ENCODE measurements around the gene MYO1D. TPM values are rescaled to one million over a fixed set of nuclear protein-coding genes. Genes with fewer than 3 reads are reported as not detected.

The MYO1D gene
- total RNA-seq, 2 donors from 2014 or later: 14.7 to 22.6 TPM

DNA sequence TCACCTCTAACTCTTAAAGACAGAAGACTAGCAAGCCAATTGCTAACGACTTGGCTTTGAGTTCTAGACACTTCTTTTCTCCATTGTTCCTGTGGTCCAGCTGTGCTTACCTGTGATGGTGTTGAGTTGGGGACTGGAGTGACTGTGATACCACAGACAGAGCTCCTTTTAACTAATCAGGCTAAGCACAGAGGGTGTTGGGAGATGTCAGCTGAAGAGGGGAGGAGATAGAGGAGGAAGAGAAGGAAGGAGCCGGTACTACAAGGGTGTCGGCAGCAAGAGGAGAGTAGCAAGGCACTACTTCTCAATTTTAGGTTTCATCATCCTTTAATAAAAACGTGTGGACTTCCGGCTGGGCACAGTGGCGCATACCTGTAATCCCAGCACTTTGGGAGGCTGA, 5.1 kb upstream of the MYO1D start:
- Mint-ChIP-seq H3K27me3 (ENCODE audit: low read depth) (peaks cover 42% of the 10 kb centered on the region), H3K4me3 (peak overlapping the region in 1 of 2 donors; percentile 16), H3K36me3 (ENCODE audit: insufficient read depth in 2 of 2) (no peaks in the 10 kb centered on the region), H3K27ac (no peak overlapping the region), H3K4me1 (ENCODE audit: low read depth) (peaks cover 25% of the 10 kb centered on the region), H3K9me3 (no peaks in the 10 kb centered on the region)
- DNase-seq (no peak), ATAC-seq (replicated peaks in 1 of 2) (no peak)

DNA sequence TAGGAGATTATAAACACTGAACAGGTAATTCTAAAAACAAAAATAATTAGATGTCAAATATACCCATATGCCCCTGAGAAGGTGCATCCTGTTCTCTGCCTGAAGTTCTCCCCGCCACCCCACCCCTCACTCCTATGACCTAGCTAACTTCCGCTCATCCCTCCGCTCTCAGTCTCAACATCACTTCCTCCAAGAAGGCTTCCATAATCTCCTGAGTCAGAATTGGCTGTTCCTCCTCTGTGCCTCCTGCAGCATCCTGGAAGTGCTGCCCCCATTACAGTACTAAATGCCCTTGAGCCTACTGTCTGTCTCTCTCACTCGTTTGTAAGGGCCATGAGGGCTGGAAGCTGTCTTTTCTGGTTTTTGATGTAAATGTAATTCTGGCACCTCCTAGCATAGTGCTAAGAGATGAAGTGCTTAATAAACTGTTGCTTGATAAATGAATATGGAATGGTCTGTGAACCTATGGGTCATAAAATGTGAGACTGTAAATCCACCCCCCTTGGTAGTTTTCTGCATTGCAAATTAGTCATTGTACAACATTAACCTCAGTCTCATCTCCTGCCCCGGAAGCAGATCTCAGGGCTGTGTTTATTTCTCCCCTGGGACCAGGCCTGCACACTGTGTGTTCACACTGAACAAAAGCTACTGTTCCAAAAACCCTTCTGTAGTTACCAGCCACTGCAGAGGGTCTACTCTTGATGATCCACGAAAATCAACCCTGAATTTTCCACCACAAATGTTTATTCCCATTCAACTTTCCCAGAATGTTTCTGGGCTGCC, 3.9 kb upstream of the MYO1D start:
- Mint-ChIP-seq H3K9me3 (no peaks in the 10 kb centered on the region), H3K27me3 (ENCODE audit: low read depth) (peaks cover 40% of the 10 kb centered on the region), H3K4me1 (ENCODE audit: low read depth) (peaks cover 29% of the 10 kb centered on the region), H3K36me3 (ENCODE audit: insufficient read depth in 2 of 2) (peaks cover 0 to 2% of the 10 kb centered on the region in 2 donors), H3K4me3 (no peak overlapping the region), H3K27ac (no peak overlapping the region)
- ATAC-seq (replicated peaks in 1 of 2) (no peak), DNase-seq (no peak)

DNA sequence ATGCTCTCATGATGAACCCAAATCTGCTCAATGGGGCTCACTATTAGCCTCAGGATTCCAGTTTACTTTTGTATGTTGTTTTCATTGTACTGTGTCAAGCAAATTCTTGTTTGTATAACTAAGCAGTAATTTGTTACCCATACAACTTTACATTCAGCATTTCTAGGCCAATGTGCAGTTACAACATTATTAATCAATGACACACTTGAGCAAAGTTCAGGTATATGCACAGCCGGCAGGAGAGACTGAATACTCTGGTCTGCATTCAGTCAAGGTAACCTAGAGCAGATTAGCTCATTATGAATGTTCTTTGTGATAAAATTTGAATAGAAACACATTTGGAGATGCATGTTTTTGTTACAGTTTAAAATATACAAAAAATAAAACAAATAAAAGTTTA, 2.2 kb upstream of the MYO1D start:
- no peak overlapping the region for H3K4me3 Mint-ChIP-seq
- ATAC-seq (replicated peaks in 1 of 2) (no peak), DNase-seq (no peak)
- H3K27ac Mint-ChIP-seq: no peak overlapping the region
- H3K36me3 Mint-ChIP-seq (ENCODE audit: insufficient read depth in 2 of 2): peaks cover 0 to 3% of the 10 kb centered on the region in 2 donors
- peaks cover 31% of the 10 kb centered on the region for H3K4me1 Mint-ChIP-seq (ENCODE audit: low read depth)
- H3K9me3 Mint-ChIP-seq: no peaks in the 10 kb centered on the region
- H3K27me3 Mint-ChIP-seq (ENCODE audit: low read depth): peaks cover 24% of the 10 kb centered on the region

DNA sequence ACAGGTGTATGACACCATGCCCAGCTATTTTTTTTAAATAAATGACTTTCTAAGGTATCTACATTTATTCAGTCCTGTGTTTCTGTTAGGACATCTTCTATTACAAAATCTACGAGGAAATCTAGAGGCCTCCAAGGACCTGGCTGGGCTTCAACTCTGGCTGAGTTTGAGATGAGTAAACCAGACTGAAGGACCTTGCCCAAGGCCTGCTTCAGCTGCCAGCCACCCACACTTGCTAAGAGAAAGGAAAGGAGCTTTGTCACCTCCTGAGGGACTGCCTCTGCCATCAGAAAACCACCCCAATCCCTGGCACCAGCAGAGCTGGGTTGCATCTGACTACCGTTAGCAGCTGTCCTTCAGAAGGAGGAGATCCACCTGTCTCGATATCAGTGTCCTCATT, 1.3 kb upstream of the MYO1D start:
- Mint-ChIP-seq H3K9me3 (no peaks in the 10 kb centered on the region), H3K27me3 (ENCODE audit: low read depth) (peaks cover 18% of the 10 kb centered on the region), H3K36me3 (ENCODE audit: insufficient read depth in 2 of 2) (peaks cover 0 to 3% of the 10 kb centered on the region in 2 donors), H3K4me3 (peak overlapping the region in 1 of 2 donors; percentile 23), H3K4me1 (ENCODE audit: low read depth) (peaks cover 31% of the 10 kb centered on the region), H3K27ac (no peak overlapping the region)
- ATAC-seq (replicated peaks in 1 of 2) (no peak), DNase-seq (no peak)

DNA sequence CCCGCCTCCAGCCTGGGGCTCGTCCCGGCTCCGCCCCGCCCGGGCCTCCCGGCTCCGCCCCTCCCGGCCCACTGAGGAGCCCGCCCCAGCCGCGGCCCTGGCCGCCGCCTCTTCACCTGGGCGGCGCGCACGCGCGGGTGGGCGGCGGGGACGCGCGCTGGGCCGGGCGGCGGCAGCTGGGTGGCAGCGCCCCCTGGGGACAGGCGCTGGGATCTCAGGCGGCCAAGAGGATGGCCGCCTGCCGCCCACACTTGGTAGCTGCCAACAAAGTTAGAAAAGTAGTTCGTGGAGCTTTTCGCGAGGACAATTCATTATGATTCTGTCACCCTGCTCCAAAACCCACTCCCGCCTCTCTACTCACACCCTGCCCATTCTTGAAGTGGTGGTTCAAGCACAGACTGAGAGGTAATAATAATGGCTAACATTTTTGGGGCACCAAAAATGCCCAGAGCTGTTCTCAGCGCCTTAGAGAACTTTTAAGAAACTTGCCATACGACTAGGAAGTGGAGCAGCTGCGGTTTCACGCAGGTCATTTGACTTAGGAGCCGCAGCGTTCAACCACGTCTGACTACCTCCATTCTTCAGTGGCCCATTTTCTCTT, 340 bp upstream of the MYO1D start:
- DNase-seq: peak; percentile 95 to 99

DNA sequence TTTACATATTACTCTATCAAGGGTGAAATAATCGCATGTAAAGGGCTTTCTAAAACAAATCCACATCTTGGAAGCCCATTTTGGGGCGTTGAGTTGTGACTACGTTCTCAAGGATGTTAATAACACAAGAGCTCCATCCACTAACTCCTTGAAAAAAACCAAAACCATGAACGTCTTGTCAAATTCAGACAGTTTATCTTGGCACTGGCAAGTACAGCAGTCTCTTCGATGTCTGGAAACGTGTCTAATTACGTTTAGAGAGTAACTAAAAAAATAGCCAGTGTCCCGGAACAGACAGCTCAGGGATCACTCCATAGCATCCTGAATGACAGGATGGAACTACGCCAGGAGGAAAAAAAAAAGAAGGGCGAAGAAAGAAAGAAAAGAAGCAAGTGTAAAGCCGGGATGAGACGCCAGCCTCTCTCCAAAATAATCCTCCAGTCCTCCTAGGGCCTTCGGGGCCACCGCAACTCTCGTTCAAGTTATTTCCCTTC, 954 bp downstream of the MYO1D start:
- Mint-ChIP-seq H3K4me3 (peak overlapping the region; percentile 92 to 94), H3K4me1 (ENCODE audit: low read depth) (peaks cover 15% of the 10 kb centered on the region), H3K9me3 (no peaks in the 10 kb centered on the region), H3K27ac (peak overlapping the region; percentile 54), H3K27me3 (ENCODE audit: low read depth) (peaks cover 8% of the 10 kb centered on the region), H3K36me3 (ENCODE audit: insufficient read depth in 2 of 2) (peaks cover 0 to 3% of the 10 kb centered on the region in 2 donors)
- DNase-seq (no peak), ATAC-seq (replicated peaks in 1 of 2) (no peak)

More for the DNA sequence above, 340 bp upstream of the MYO1D start:
- peaks cover 22% of the 10 kb centered on the region for H3K4me1 Mint-ChIP-seq (ENCODE audit: low read depth)
- ATAC-seq (replicated peaks in 1 of 2): peak; percentile 97
- no peaks in the 10 kb centered on the region for H3K9me3 Mint-ChIP-seq
- peaks cover 0 to 3% of the 10 kb centered on the region in 2 donors for H3K36me3 Mint-ChIP-seq (ENCODE audit: insufficient read depth in 2 of 2)
- H3K27me3 Mint-ChIP-seq (ENCODE audit: low read depth): peaks cover 18% of the 10 kb centered on the region
- H3K4me3 Mint-ChIP-seq: peak overlapping the region; percentile 60 to 79
- H3K27ac Mint-ChIP-seq: peak overlapping the region; percentile 67

DNA sequence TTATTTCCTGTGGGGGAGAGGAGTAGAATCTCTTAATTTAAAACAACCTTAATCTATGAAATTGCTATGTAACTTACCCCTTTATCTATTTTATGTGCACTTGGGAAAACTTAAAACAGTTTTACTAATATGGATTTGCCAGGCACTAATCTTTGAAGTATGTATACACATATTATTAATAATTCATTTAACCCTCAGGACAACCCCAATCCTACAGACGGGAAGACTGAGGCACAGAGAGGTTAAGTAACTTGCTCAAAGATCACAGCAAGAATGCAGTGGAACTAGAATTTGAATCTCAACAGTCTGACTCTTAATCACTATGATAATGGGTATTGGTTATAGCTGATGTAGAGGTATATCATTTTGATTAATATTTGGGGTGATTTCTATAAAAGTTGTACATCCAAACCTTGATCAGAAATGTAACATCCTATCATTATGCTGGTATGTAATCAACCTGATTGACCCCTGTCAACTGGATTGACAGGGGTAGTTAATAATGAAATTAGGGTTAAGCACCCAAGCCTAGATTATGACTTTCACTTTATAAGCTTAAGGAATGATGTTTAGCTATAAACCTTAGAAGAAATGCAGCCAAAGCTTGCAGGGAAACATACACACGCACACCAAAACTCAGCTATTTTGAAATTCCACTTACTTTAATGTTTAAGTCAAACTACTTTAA, 1.6 kb downstream of the MYO1D start:
- no peaks in the 10 kb centered on the region for H3K9me3 Mint-ChIP-seq
- peak overlapping the region; percentile 54 for H3K27ac Mint-ChIP-seq
- peaks cover 0 to 3% of the 10 kb centered on the region in 2 donors for H3K36me3 Mint-ChIP-seq (ENCODE audit: insufficient read depth in 2 of 2)
- peak overlapping the region; percentile 92 to 94 for H3K4me3 Mint-ChIP-seq
- ATAC-seq (replicated peaks in 1 of 2) (no peak), DNase-seq (no peak)
- H3K27me3 Mint-ChIP-seq (ENCODE audit: low read depth): peaks cover 5% of the 10 kb centered on the region
- peaks cover 11% of the 10 kb centered on the region for H3K4me1 Mint-ChIP-seq (ENCODE audit: low read depth)

DNA sequence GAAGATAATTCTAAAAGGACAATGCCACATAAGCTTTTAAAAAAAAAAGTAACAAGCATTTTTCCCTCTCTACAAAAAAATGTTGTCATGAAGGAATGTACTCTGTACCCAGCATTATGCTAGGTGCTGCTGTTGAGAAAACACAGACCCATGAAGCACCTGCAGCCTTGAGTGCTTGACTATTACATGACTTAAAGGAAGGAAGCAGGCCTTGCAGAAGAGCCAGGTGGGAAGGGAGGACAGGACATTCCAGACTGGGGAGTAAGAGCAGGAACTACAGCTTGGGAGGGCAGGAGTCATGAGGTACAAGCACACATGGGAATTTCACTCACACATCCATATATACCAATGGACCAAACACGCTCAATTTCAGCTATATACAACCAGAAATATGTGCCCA, 3.8 kb downstream of the MYO1D start:
- DNase-seq (no peak), ATAC-seq (replicated peaks in 1 of 2) (no peak)
- Mint-ChIP-seq H3K4me3 (no peak overlapping the region), H3K9me3 (no peaks in the 10 kb centered on the region), H3K36me3 (ENCODE audit: insufficient read depth in 2 of 2) (peaks cover 0 to 3% of the 10 kb centered on the region in 2 donors), H3K4me1 (ENCODE audit: low read depth) (peaks cover 11% of the 10 kb centered on the region), H3K27ac (no peak overlapping the region), H3K27me3 (ENCODE audit: low read depth) (no peaks in the 10 kb centered on the region)

DNA sequence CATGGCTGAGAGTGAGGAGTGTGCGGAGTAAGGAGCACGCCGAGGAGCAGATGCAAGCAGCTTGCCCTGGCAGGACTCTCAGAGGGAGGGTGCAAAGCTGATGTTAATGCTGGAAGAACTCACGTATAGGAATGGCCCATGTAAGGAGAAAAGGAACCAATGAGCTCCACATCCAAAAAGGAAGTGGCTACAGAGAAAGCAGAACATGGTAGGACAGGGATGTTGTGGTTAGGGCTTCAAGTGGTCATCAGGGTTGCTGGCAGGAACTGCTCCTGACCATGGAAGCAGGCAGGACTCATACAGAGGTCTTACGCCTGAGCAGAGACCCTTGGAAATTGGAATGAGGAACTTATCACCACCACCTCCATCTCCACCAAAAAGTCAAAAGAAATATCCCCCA, 5.2 kb downstream of the MYO1D start:
- H3K36me3 Mint-ChIP-seq (ENCODE audit: insufficient read depth in 2 of 2): peaks cover 0 to 3% of the 10 kb centered on the region in 2 donors
- H3K27me3 Mint-ChIP-seq (ENCODE audit: low read depth): no peaks in the 10 kb centered on the region
- DNase-seq (no peak), ATAC-seq (replicated peaks in 1 of 2) (no peak)
- H3K4me3 Mint-ChIP-seq: no peak overlapping the region
- H3K4me1 Mint-ChIP-seq (ENCODE audit: low read depth): peaks cover 6% of the 10 kb centered on the region
- no peaks in the 10 kb centered on the region for H3K9me3 Mint-ChIP-seq
- H3K27ac Mint-ChIP-seq: no peak overlapping the region

DNA sequence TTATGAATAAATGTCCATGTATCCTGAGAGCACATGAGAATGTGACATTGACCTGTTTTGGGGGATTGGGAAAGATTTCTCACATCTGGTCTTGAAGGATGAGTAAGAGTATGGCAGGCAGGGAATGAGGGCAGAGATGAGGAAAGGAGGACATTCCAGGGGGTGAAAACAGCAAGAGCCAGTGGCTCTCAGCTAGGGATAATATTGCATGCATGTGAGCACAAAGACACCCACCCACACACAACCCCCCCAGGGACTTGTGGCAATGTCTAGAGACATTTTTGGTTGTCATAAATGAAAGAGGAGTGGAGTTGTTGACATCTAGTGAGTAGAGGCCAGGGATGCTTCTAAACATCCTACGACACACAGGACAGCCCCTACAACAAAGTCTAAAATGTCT, 6.0 kb downstream of the MYO1D start:
- no peak for DNase-seq
- ATAC-seq (replicated peaks in 1 of 2): no peak
- Mint-ChIP-seq H3K9me3 (no peaks in the 10 kb centered on the region), H3K36me3 (ENCODE audit: insufficient read depth in 2 of 2) (peaks cover 0 to 1% of the 10 kb centered on the region in 2 donors), H3K27ac (no peak overlapping the region), H3K27me3 (ENCODE audit: low read depth) (no peaks in the 10 kb centered on the region), H3K4me1 (ENCODE audit: low read depth) (peaks cover 3% of the 10 kb centered on the region), H3K4me3 (no peak overlapping the region)

DNA sequence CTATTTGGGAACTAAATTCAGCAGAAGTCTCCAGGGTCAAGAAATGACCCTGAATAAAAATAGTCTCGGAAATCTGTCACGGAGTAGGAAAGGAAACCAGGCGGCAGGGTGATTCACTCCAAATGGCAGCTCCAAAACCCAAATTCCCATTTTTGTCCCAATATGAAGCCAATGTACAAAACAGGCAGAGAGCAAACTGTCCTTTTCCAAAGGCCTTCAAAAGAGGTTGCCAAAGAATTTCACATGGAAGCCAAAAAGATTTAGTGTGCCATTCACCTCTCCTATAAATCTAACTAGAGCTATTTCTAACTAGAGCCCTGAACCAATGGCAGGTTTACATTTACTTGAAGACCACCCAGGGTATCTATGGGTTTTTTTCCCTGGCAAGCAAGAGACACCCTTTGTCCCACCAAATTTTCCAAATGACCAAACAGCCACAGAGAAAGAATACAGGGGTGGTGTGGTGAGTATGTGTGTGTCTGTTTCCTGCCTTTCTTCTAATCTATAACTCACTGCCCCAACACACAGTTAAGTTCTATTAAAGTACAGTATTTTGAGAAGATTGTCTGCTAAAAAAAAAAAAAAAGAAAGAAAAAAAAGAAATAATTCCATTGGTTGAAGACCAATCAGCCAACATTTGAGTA, 6.8 kb downstream of the MYO1D start:
- Mint-ChIP-seq H3K27me3 (ENCODE audit: low read depth) (peaks cover 5% of the 10 kb centered on the region), H3K27ac (no peak overlapping the region), H3K36me3 (ENCODE audit: insufficient read depth in 2 of 2) (no peaks in the 10 kb centered on the region), H3K9me3 (no peaks in the 10 kb centered on the region), H3K4me3 (no peak overlapping the region), H3K4me1 (ENCODE audit: low read depth) (no peaks in the 10 kb centered on the region)
- DNase-seq (no peak), ATAC-seq (replicated peaks in 1 of 2) (no peak)

DNA sequence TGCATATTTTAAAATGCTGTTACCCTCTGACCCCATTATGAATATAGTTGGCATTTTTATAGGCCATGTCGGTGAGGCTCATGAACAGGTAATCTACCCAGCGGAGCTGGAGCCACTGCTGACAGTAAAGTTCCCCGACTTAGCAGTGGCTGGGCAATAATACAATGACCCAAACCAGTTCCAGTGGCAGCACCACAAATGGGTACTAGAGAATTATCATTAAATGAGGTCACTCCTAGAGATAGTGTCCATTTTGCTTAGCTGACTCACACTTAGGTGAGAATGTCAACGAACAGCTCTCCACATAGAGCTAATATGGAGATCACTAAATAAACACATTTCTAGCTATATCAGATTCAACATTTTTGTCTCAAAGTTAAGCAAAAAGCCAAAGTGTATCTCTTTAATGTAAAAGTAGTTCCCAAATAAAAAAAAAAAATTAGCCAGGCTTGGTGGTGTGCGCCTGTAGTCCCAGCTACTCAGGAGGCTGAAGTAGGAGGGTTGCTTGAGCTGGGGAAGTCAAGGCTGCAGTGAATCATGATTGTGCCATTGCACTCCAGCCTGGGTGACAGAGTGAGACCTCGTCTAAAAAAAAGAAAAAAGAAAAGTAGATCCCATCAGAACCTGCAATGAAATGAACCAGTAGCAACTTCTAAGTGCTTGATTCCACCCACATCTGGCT, 7.4 kb downstream of the MYO1D start:
- DNase-seq: no peak
- Mint-ChIP-seq H3K4me3 (no peak overlapping the region), H3K4me1 (ENCODE audit: low read depth) (no peaks in the 10 kb centered on the region), H3K36me3 (ENCODE audit: insufficient read depth in 2 of 2) (no peaks in the 10 kb centered on the region), H3K27ac (no peak overlapping the region), H3K27me3 (ENCODE audit: low read depth) (peaks cover 5% of the 10 kb centered on the region), H3K9me3 (no peaks in the 10 kb centered on the region)
- no peak for ATAC-seq (replicated peaks in 1 of 2)

Measured in activated T-cell treated with anti-CD3 and anti-CD28 coated beads, Interleukin-2, amount 50 U/mL, for 72 hours (primary cell).